Large intestine (tissue), 3 donors: ENCODE data around the gene ARFGEF3. TPM values are rescaled to one million over a fixed set of nuclear protein-coding genes. Genes with fewer than 3 reads are reported as not detected.
A peak's percentile ranks its signal among the peaks of the same experiment; 100 is the strongest.

Source experiments
- DNase-seq, 2 donors: peaks; one replicate each; pipeline versions ENCODE4 v3.0.0 to v3.0.0-alpha.2; 2013
- H3K27ac ChIP-seq: one replicate; pipeline ENCODE4 v1.5.1; 2013; ENCODE audit warnings: low read length
- H3K27me3 ChIP-seq: 2 replicates; pipeline ENCODE4 v1.6.1; 2013; ENCODE audit warnings: low read length; ENCODE audit not compliant: control insufficient read depth, insufficient read depth
- H3K36me3 ChIP-seq: 2 replicates; pipeline ENCODE4 v1.6.1; 2013; ENCODE audit warnings: low read length; ENCODE audit not compliant: control insufficient read depth, insufficient read depth
- H3K4me1 ChIP-seq: one replicate; pipeline ENCODE4 v1.6.1; 2013; ENCODE audit warnings: low read length; ENCODE audit not compliant: control insufficient read depth, insufficient read depth
- H3K4me3 ChIP-seq: one replicate; pipeline ENCODE4 v1.5.1; 2013; ENCODE audit warnings: low read length
- H3K9me3 ChIP-seq: one replicate; pipeline ENCODE4 v1.6.1; 2013; ENCODE audit warnings: mild to moderate bottlenecking, low read depth, low read length, moderate library complexity; ENCODE audit not compliant: control insufficient read depth
- WGBS: methylation state at CpG from one replicate; pipeline ENCODE4 v1.1.5; 2013; ENCODE audit warnings: low lambda C conversion rate; ENCODE audit not compliant: insufficient coverage; 5-methylcytosine and 5-hydroxymethylcytosine counted together
- polyA plus RNA-seq: library from polyadenylated mRNA; unstranded; fragments of 120-200 nt; gene quantifications from one replicate; pipeline ENCODE4 v1.2.1, GENCODE V29; 2013

Gene ARFGEF3
- polyA plus RNA-seq, 1 donor = 7.3 TPM

DNA sequence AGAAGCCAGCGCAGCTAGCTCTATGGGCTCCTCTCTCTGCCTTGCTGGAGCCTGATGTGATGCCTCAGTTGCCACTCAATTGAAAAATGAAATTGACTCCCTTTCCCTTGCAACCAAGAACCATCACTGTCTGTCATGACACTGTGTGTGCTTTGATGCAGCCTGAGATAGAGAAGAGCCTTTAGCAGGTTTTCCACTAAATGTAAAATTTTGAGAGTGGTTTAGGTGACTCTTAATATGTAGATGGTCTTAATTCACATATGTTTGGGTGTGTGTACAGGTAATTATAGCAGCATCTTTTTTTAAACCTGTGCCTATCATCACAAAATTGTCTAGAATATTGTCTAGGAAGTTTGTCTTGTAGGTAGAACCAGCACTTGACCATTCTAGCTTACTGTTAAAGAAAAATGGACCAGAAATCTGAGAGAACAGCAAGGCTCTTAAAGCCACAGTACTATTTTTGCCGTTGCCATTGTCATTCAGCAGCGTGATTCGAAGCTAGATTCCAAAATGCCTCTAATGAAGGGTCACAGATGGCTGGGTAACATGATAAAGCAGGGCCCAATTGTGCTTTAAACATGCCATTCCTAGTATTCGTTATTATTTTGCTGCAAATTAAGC lies 1.3 kb downstream of the ARFGEF3 start:
- no peak overlapping the region for H3K27ac ChIP-seq
- no peaks in the 10 kb centered on the region for H3K9me3 ChIP-seq
- DNase-seq = no peak
- peaks cover 6% of the 10 kb centered on the region for H3K4me1 ChIP-seq
- no peaks in the 10 kb centered on the region for H3K36me3 ChIP-seq
- H3K4me3 ChIP-seq = peak overlapping the region; percentile 55
- 100% methylated on average over 1 of the region's 5 CpGs for WGBS
- peaks cover 39% of the 10 kb centered on the region for H3K27me3 ChIP-seq

DNA sequence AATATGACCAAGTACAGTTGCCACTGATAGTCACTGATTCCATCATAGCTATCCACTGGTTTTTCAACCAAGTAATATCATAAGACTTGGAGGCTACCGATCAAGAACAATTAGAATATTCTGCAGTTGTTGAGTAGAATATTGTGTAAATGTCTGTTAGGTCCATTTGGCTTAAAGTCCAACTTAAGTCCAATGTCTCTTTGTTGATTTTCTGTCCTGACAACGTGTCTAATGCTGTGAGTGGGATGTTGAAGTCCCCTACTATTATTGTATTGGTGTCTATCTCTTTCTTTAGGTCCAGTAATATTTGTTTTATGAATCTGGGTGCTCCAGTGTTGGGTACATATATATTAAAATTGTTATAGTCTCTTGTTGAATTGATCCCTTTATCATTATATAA lies 13.9 kb downstream of the ARFGEF3 start:
- no CpG with 5 or more reads among the region's 2 CpGs for WGBS

GRCh38 chr6:138176652-138177232 lies 15.0 kb downstream of the ARFGEF3 start:
- no peak for DNase-seq
- no peak overlapping the region for H3K4me3 ChIP-seq
- no peaks in the 10 kb centered on the region for H3K4me1 ChIP-seq
- 100% methylated on average over 2 of the region's 2 CpGs for WGBS
- no peak overlapping the region for H3K27ac ChIP-seq
- H3K9me3 ChIP-seq = peaks cover 19% of the 10 kb centered on the region
- H3K27me3 ChIP-seq = no peaks in the 10 kb centered on the region
- H3K36me3 ChIP-seq = no peaks in the 10 kb centered on the region

More for the DNA sequence above, 13.9 kb downstream of the ARFGEF3 start:
- Histone ChIP-seq H3K9me3 (peaks cover 19% of the 10 kb centered on the region), H3K4me1 (no peaks in the 10 kb centered on the region), H3K27ac (no peak overlapping the region), H3K36me3 (no peaks in the 10 kb centered on the region), H3K4me3 (no peak overlapping the region), H3K27me3 (no peaks in the 10 kb centered on the region)
- DNase-seq = no peak

DNA sequence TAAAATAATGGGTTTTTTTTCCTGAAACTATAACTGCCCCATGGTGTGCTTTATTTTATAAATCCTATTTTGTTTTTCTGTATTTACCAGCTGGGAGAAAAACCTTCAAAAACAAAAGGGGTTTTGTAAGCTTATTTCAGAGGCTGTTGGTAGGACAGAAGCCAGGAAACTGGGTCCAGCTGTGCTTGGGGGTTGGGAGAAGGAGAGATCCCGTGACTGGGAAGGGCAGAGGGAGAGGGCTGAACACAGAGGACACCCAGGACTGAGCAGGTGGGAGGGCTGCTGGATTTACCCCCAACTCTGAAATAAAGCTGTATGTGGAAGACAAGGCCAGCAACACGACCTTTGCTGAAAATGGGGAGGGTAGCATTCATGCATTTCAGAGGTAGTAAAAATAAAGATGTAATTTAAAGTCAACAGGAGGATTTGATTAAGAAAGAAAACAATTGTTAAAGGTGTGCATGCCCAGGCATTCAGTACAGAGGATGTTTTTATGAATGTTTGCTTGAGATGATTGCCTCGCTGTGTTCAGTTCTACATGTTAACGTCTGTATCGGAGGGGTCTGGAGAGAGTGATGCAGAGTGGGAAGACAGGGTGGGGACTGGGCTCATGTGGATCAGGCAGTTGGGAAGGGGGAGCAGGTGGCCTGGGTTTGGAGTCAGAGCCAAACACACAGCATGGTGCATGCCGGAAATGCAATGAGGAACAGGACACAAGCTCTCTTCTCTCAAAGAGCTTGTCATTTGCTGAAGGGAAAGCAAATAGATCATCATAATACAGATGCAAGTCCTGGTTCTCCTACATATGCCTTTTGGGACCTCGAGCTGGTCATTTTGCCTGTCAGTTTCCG lies 21.4 kb downstream of the ARFGEF3 start:
- Histone ChIP-seq H3K36me3 (no peaks in the 10 kb centered on the region), H3K4me3 (no peak overlapping the region), H3K4me1 (no peaks in the 10 kb centered on the region), H3K27me3 (no peaks in the 10 kb centered on the region), H3K9me3 (no peaks in the 10 kb centered on the region), H3K27ac (no peak overlapping the region)
- WGBS = 83% methylated on average over 4 of the region's 8 CpGs
- no peak for DNase-seq

GRCh38 chr6:138183790-138184134 lies 22.0 kb downstream of the ARFGEF3 start:
- WGBS = 100% methylated on average over 1 of the region's 4 CpGs
- Histone ChIP-seq H3K36me3 (no peaks in the 10 kb centered on the region), H3K9me3 (no peaks in the 10 kb centered on the region), H3K4me1 (no peaks in the 10 kb centered on the region), H3K27me3 (no peaks in the 10 kb centered on the region), H3K27ac (no peak overlapping the region), H3K4me3 (no peak overlapping the region)
- no peak for DNase-seq

DNA sequence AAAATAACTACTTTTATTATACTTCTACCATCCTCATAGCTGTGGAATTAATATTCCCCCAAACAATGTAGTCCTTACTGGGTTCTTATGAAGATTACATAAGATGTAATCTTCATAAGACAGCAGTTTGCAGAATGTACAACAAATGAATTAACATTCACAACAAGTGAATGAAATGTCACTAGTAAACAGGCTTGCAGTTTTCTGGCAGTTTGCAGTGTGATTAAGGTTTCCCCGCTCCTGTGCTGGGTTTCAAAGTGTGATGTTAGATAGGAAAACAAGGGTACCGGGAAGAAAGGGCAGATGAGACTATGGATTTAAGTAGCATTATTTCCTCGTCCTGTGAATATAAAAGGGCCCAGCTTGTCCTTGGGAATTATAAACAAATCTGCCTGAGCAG lies 22.5 kb downstream of the ARFGEF3 start:
- no CpG with 5 or more reads among the region's 3 CpGs for WGBS

GRCh38 chr6:138187156-138187555 lies 25.4 kb downstream of the ARFGEF3 start:
- no CpG with 5 or more reads among the region's 4 CpGs for WGBS
- Histone ChIP-seq H3K4me1 (no peaks in the 10 kb centered on the region), H3K36me3 (no peaks in the 10 kb centered on the region), H3K4me3 (no peak overlapping the region), H3K27ac (no peak overlapping the region), H3K27me3 (no peaks in the 10 kb centered on the region), H3K9me3 (no peaks in the 10 kb centered on the region)
- DNase-seq = no peak

More for the DNA sequence above, 22.5 kb downstream of the ARFGEF3 start:
- no peaks in the 10 kb centered on the region for H3K9me3 ChIP-seq
- no peak overlapping the region for H3K4me3 ChIP-seq
- no peaks in the 10 kb centered on the region for H3K36me3 ChIP-seq
- no peak overlapping the region for H3K27ac ChIP-seq
- H3K4me1 ChIP-seq = no peaks in the 10 kb centered on the region
- H3K27me3 ChIP-seq = no peaks in the 10 kb centered on the region
- no peak for DNase-seq

GRCh38 chr6:138188278-138188941 lies 26.7 kb downstream of the ARFGEF3 start:
- Histone ChIP-seq H3K27me3 (no peaks in the 10 kb centered on the region), H3K9me3 (no peaks in the 10 kb centered on the region), H3K4me1 (no peaks in the 10 kb centered on the region), H3K27ac (no peak overlapping the region), H3K4me3 (no peak overlapping the region), H3K36me3 (no peaks in the 10 kb centered on the region)
- no CpG with 5 or more reads among the region's 5 CpGs for WGBS
- peak in 1 of 2 donors; percentile 23 for DNase-seq

- Histone ChIP-seq H3K4me1 (no peaks in the 10 kb centered on the region), H3K4me3 (no peak overlapping the region), H3K27ac (no peak overlapping the region), H3K9me3 (no peaks in the 10 kb centered on the region), H3K27me3 (no peaks in the 10 kb centered on the region), H3K36me3 (no peaks in the 10 kb centered on the region)
- WGBS = 89% methylated on average over 1 of the region's 4 CpGs
- peak in 1 of 2 donors; percentile 31 for DNase-seq
These were observed 32.5 kb downstream of the ARFGEF3 start for GRCh38 chr6:138194287-138194686.

GRCh38 chr6:138196122-138196738 lies 34.5 kb downstream of the ARFGEF3 start:
- DNase-seq = no peak
- no peaks in the 10 kb centered on the region for H3K4me1 ChIP-seq
- H3K27me3 ChIP-seq = no peaks in the 10 kb centered on the region
- no peaks in the 10 kb centered on the region for H3K9me3 ChIP-seq
- H3K27ac ChIP-seq = no peak overlapping the region
- no peaks in the 10 kb centered on the region for H3K36me3 ChIP-seq
- 83% methylated on average over 1 of the region's 3 CpGs for whole genome bisulfite sequencing
- no peak overlapping the region for H3K4me3 ChIP-seq
